Measurements from ENCODE around the gene PAK1.

Gene PAK1

DNA sequence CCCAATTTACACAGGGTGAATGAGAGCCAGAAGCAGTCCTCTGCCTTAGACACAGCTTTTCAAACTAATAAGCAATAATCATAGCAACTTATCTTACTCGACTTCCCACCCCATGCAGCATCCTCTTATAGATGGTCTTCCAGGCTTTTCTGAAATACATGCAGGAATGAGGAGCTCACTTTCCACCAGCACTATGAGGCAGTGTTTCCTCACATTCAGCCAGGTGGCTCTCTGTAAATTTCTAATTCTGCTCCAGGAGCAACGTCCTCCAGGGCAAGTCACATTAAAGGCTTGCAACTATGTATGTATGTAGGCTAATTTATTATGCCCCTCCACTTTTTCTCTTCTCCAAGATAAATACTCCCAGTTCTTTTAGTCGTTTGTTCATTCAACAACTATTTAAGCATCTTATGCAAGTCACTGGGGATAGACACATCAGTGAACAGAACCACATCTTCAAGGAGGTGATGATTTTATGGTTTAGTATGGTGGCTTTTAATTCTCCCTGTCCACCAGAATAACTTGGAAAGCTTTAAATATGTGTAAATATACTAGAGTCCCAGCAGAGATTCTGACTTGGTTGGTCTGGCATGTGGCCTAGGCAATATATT, 59.9 kb downstream of the PAK1 start:
- DNase-seq = no peak
- H3K9me3 Mint-ChIP-seq = no peaks in the 10 kb centered on the region
- CTCF ChIA-PET = interaction anchor here (1.1 kb wide), 1 partner anchor 57 kb away, joined by 5 read pairs; no protein-coding TSS in a partner anchor

DNA sequence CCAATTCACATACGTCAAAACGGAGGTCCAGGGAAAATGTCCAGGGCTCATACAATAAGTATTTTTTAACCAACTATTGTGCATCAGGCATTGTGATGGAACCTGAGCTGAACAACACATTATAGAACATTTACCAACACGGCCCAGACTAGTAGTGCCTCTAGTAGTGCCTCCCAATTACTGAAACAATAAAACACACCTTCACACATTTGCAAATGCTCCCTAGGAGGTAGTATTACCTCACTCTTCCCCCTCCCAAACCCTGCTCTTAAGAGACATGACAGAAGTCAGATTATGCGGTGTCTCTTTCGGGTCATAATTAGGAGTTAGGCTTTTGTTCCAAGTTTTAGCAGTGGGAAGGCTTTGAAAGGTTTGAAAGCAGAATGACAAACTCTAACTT, 61.1 kb downstream of the PAK1 start:
- Mint-ChIP-seq H3K9me3 (no peaks in the 10 kb centered on the region), H3K4me3 (no peak overlapping the region), H3K27me3 (no peaks in the 10 kb centered on the region), H3K36me3 (peaks cover 16% of the 10 kb centered on the region), H3K4me1 (peaks cover 41% of the 10 kb centered on the region), H3K27ac (peak overlapping the region; percentile 64)
- CTCF ChIA-PET = interaction anchor here (1.5 to 1.9 kb wide), 3 partner anchors 41 to 135 kb away, joined by 3 to 11 read pairs (median 4); no protein-coding TSS in a partner anchor
- DNase-seq = no peak

More for the DNA sequence above, 59.9 kb downstream of the PAK1 start:
- Mint-ChIP-seq H3K4me3 (no peak overlapping the region), H3K36me3 (peaks cover 7% of the 10 kb centered on the region), H3K27me3 (no peaks in the 10 kb centered on the region), H3K27ac (no peak overlapping the region), H3K4me1 (peaks cover 30% of the 10 kb centered on the region)

DNA sequence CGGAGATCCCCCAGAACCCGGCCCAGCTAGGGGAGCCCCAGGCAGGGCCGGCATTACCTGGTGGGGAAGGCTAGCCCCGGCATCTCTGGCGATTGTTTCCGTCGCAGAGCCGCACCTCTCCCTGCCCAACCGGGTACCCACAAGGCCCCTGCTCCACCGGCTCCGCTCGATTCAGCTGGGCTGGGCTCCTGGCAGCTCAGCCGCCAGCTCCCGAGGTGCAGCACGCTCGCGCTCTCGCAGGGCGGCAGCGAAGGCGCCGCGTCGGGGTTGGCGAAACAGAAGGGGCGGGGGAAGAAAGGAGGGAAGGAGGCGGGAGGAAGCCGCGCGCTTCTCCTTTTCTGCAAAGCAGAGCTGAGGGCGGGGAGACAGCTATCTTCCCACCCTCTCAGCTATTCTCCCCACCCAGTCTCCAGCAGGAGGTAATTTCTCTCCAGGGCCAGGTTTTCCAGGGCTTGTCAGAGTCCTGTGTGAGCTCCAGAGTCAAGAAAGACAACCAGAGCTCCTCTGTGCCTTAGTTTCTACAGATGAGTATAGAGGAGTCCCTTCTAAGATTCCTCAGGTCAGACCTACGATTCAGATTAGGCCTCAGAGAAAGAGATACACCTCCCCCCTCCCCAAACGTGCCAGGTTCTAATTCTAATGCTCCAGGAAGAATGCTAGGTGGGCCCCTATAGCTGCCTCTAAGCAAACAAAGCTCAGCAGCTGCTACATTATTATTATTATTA, 62.0 kb downstream of the PAK1 start:
- Mint-ChIP-seq H3K4me1 (peaks cover 49% of the 10 kb centered on the region), H3K27ac (peak overlapping the region; percentile 84), H3K27me3 (no peaks in the 10 kb centered on the region), H3K4me3 (peak overlapping the region; percentile 88), H3K9me3 (no peaks in the 10 kb centered on the region), H3K36me3 (peaks cover 20% of the 10 kb centered on the region)
- CTCF ChIA-PET = interaction anchor here (0.9 to 1.9 kb wide), 6 partner anchors 13 to 136 kb away, joined by 3 to 11 read pairs (median 4); no protein-coding TSS in a partner anchor
- DNase-seq = peak; percentile 90

DNA sequence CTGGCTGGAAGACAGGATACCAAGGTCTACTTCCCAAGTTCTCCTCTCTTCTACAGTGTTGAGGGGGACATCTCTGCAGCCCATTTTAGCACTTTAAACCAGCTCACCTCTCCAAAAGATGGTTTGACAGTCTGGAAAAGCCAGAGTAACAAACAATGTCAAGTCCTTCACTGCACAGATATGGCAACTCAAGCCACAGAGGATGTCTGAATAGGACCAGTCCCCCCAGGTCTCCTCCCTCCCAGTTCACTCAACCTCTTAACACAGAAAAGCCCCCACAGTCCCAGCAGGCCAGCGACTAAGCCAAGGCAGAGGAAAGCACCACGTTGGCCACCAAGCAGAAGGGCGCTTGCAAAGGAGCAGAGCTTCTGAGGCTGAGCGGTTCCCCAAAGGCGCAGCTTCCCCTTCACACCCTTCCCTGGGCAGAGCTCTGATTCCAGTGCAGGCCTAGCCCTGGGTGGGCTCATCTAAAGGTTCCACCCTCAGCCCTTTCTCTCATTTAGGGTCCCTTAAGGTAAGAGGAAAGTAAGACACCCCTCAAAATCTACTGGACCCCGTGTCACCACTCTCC, 62.7 kb downstream of the PAK1 start:
- no peaks in the 10 kb centered on the region for H3K27me3 Mint-ChIP-seq
- DNase-seq = peak; percentile 47
- H3K36me3 Mint-ChIP-seq = peaks cover 24% of the 10 kb centered on the region
- CTCF ChIA-PET = interaction anchor here (0.9 to 1.9 kb wide), 6 partner anchors 12 to 137 kb away, joined by 3 to 11 read pairs (median 4); no protein-coding TSS in a partner anchor
- H3K4me1 Mint-ChIP-seq = peaks cover 49% of the 10 kb centered on the region
- H3K27ac Mint-ChIP-seq = peak overlapping the region; percentile 84
- no peaks in the 10 kb centered on the region for H3K9me3 Mint-ChIP-seq
- H3K4me3 Mint-ChIP-seq = peak overlapping the region; percentile 88

DNA sequence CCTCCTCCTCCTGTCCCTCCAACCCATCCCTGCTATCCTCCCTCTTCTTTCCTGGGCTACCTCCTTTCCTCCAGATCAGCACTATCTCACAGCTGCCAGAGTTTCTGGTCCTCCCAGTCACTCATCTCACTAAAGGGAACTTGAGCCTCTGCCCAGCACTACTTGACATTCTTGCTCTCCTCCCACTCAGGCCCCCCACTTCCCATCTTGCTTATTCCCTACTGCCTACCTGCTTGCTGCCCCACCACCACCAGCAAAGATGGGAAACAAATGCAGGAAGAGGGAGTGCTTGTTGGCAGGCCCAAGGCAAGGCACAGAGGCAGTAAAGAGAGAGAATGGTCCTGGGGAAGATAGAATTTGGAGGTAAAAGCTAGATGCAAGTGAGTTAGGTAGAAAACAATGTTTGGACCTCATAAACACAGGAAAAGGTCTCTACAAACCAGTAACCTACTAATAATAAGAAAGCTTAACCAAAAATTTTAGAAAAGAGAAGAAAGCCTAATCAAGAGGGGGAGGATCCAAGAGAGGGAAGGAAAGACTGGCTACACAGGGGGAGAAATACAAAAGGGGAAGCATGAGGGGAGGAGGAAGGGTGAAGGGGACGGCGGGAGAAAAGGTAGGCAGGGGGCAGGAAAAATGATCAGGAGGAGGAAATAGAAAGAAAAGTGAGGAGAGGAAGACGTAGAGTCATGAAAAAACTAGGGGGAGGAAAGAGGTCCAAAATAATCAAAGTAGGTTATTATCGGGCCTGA, 63.6 kb downstream of the PAK1 start:
- Mint-ChIP-seq H3K27ac (no peak overlapping the region), H3K36me3 (peaks cover 24% of the 10 kb centered on the region), H3K4me3 (peak overlapping the region; percentile 88), H3K27me3 (no peaks in the 10 kb centered on the region), H3K4me1 (peaks cover 49% of the 10 kb centered on the region), H3K9me3 (no peaks in the 10 kb centered on the region)
- CTCF ChIA-PET = no interaction called here
- no peak for DNase-seq

DNA sequence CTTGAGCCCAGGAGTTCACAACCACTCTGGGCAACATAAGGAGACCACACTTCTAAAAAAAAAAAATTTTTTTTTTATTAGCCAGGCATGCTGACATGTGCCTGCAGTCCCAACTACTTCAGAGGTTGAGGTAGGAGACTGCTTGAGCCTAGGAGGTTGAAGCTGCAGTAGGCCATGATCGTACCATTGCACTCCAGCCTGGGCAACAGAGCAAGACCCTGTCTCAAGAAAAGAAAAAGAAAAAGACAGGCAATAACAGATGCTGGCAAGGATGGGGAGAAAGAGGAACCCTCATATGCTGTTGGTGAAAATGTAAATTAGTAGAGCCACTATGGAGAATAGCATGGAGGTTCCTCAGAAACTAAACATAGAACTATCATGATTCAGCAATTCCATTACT, 64.8 kb downstream of the PAK1 start:
- Mint-ChIP-seq H3K4me3 (no peak overlapping the region), H3K27ac (no peak overlapping the region), H3K9me3 (no peaks in the 10 kb centered on the region), H3K4me1 (peaks cover 49% of the 10 kb centered on the region), H3K27me3 (no peaks in the 10 kb centered on the region), H3K36me3 (peaks cover 24% of the 10 kb centered on the region)
- CTCF ChIA-PET = no interaction called here
- no peak for DNase-seq

DNA sequence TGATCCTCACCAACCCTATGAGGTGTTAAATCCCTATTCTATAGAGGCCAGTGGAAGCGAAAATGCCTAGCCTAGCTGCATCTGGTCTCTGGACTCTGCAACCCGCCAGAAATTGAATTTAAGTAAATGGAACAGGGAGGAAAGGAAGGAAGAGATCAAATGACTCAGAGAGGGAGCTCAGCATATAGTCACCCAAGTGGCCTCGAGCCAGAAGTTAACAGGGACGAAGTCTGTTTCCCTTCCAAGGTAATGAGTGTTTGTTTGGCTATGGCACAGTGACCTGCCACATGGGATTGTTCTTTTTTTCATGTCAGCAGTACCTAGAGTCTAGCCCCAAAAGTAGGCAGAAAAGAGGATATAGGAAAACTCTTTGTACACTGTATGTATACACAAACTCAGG, 66.3 kb downstream of the PAK1 start:
- peaks cover 57% of the 10 kb centered on the region for H3K4me1 Mint-ChIP-seq
- peaks cover 34% of the 10 kb centered on the region for H3K36me3 Mint-ChIP-seq
- DNase-seq = no peak
- no peaks in the 10 kb centered on the region for H3K27me3 Mint-ChIP-seq
- H3K9me3 Mint-ChIP-seq = no peaks in the 10 kb centered on the region
- CTCF ChIA-PET = no interaction called here
- no peak overlapping the region for H3K4me3 Mint-ChIP-seq
- no peak overlapping the region for H3K27ac Mint-ChIP-seq

DNA sequence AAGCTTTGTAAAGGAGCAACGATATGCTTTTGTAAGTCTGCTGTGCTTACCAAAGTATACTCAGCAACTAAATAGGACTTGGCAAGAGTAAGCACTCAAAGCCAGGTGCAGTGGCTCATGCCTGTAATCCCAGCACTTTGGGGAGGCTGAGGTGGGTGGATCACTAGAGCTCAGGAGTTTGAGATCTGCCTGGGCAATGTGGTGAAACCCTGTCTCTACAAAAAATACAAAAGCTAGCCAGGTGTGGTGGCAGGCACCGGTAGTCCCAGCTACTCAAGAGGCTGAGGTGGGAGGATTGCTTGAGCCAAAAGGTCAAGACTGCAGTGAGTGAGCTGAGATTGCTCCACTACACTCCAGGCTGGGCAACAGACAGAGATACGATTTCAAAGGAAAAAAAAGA, 67.5 kb downstream of the PAK1 start:
- no peaks in the 10 kb centered on the region for H3K27me3 Mint-ChIP-seq
- DNase-seq = no peak
- H3K36me3 Mint-ChIP-seq = peaks cover 38% of the 10 kb centered on the region
- H3K27ac Mint-ChIP-seq = no peak overlapping the region
- CTCF ChIA-PET = no interaction called here
- no peak overlapping the region for H3K4me3 Mint-ChIP-seq
- peaks cover 60% of the 10 kb centered on the region for H3K4me1 Mint-ChIP-seq
- H3K9me3 Mint-ChIP-seq = no peaks in the 10 kb centered on the region

DNA sequence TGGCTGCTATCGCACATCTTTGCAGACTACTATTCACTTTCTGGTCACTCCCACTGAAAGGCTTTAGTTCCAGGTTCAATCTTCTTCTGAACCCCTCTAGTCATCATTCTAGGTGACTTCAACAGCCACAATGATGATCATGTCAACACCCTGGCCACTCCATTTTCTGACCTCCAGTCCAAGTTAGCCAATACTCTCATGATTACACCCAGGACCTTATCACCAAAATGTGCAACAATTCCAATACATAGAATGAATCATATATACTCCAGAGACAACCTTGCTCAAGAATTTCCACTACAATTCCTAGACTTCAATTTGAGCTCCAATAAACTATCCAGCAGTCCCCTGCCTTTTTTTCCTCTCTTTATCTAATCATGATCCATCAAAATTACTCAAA, 70.7 kb downstream of the PAK1 start:
- Mint-ChIP-seq H3K4me1 (peaks cover 40% of the 10 kb centered on the region), H3K4me3 (no peak overlapping the region), H3K36me3 (peaks cover 41% of the 10 kb centered on the region), H3K9me3 (peaks cover 2% of the 10 kb centered on the region), H3K27ac (no peak overlapping the region), H3K27me3 (no peaks in the 10 kb centered on the region)
- CTCF ChIA-PET = no interaction called here
- no peak for DNase-seq

DNA sequence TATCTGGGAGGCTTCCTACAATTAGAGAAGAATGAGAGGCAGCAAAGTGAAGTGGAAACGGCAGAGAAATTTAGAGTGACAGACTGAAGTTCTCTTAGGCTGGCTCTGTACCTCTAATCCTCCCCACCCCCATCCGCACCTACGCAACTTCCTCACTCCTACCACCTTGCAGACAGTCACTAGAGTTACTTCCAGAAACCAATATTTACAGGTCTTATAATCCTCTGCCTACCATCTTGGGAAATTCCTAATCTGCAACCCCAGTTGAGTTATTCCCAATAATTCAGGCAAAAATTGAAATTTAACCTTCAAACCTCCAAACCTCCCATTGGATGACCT, 71.7 kb downstream of the PAK1 start:
- CTCF ChIA-PET = no interaction called here
- H3K36me3 Mint-ChIP-seq = peaks cover 35% of the 10 kb centered on the region

DNA sequence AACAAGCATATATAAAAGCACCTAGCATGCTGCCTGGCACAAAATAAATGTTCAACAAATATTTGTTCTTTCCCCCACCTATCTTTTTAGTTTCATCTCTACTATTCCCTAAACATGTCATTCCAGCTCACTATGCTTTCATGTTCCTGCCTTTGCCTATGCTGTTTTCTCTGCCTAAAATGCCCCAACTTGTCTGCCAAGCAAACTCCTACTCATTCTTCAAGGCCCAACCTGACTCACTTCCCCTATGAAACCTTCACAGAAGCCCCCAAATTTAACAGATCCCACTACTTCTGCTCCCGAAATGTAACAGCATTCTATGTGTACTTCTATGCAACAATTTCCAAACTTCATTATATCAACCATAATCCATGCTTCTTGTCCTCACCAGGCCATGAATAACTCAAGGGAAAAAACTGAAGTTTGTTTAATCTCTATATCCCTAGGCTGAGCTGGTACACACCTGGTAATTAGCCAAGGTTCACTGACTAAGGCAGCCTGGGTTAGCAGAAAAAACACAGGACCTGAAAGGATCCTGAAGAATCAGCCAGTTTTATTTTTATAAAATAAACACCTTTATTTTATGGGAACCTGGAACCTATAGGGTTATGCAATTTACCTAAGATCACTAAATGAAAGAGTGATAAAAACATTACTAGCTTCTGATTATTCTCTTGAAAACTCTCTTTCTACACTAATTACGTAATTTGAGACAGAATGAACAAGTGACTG, 72.2 kb downstream of the PAK1 start:
- Mint-ChIP-seq H3K27me3 (no peaks in the 10 kb centered on the region), H3K27ac (no peak overlapping the region), H3K36me3 (peaks cover 34% of the 10 kb centered on the region), H3K4me1 (peaks cover 28% of the 10 kb centered on the region), H3K4me3 (no peak overlapping the region), H3K9me3 (peaks cover 2% of the 10 kb centered on the region)
- CTCF ChIA-PET = no interaction called here
- no peak for DNase-seq

More for the DNA sequence above, 71.7 kb downstream of the PAK1 start:
- Mint-ChIP-seq H3K4me3 (no peak overlapping the region), H3K27me3 (no peaks in the 10 kb centered on the region), H3K4me1 (peaks cover 29% of the 10 kb centered on the region), H3K9me3 (peaks cover 2% of the 10 kb centered on the region), H3K27ac (no peak overlapping the region)
- DNase-seq = no peak

DNA sequence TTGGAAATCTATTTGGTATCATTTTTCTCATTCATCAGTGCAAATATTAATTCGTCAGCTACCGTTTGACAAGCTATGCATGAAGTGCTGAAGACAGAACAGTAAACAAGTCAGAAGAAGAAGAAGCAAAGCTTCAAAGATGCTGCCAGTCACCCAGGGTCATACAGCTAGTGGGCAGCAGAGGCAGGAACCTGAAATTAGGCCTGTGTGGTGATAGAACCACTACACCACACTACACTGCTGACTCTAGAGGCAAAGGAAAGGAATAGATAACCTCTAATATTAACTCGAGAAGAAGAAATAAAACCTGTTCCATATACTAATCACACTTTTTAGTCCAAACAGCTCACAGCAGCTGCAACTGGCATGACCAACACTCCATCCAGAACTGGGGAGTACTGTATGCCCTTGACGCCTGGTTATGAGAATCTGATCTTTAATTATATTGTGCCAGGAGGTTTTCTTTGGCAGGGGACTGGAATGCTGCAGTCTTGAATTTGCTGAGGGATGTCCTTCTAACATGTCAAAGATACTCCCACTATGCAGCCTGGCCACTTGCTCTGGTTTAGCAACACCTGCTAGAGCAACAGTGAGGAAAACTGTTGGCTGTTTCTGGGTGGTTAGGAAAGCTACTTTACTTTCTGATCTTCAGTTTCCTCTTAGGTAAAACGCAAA, 73.0 kb downstream of the PAK1 start:
- Mint-ChIP-seq H3K4me3 (no peak overlapping the region), H3K27me3 (no peaks in the 10 kb centered on the region), H3K9me3 (peaks cover 2% of the 10 kb centered on the region), H3K27ac (no peak overlapping the region), H3K36me3 (peaks cover 31% of the 10 kb centered on the region), H3K4me1 (peaks cover 28% of the 10 kb centered on the region)
- CTCF ChIA-PET = no interaction called here
- DNase-seq = no peak

DNA sequence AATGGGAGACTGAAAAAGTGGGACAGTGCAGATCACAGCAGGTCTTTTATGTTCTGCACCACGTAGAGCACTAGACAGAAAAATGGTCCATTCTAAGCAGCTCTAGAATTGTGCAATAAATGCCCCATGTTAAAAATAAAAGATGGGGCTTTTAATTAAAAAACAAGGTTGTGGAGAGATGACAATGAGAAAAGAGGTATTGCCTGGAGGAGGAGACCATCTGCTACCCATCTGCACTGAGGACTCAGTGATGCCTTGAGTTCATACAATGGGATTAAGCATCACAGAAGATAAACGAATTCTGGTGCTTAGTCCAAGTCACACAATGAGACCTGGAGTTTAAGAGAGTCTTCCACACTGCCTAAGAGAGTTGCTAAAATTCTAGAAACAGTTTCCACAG, 73.6 kb downstream of the PAK1 start:
- H3K4me3 Mint-ChIP-seq = no peak overlapping the region
- no peaks in the 10 kb centered on the region for H3K27me3 Mint-ChIP-seq
- no peak overlapping the region for H3K27ac Mint-ChIP-seq
- peaks cover 31% of the 10 kb centered on the region for H3K36me3 Mint-ChIP-seq
- peaks cover 28% of the 10 kb centered on the region for H3K4me1 Mint-ChIP-seq
- no peak for DNase-seq
- peaks cover 2% of the 10 kb centered on the region for H3K9me3 Mint-ChIP-seq
- CTCF ChIA-PET = no interaction called here
